Astrocyte (in vitro differentiated cells and primary cell): ENCODE results near the gene GTF3A.

Source experiments
- EZH2 ChIP-seq: IDR thresholded peaks from 2 replicates; pipeline ENCODE4 v1.6.1; 2012; ENCODE audit warnings: mild to moderate bottlenecking, low read length, inconsistent platforms; ENCODE audit not compliant: insufficient read depth
- TF ChIP-seq, protein P1 (sequence below): IDR thresholded peaks from 2 replicates; pipeline ENCODE4 v1.5.1; 2011; ENCODE audit warnings: low read depth, mild to moderate bottlenecking, inconsistent platforms, low read length, moderate library complexity; ENCODE audit not compliant: insufficient read depth

DNA sequence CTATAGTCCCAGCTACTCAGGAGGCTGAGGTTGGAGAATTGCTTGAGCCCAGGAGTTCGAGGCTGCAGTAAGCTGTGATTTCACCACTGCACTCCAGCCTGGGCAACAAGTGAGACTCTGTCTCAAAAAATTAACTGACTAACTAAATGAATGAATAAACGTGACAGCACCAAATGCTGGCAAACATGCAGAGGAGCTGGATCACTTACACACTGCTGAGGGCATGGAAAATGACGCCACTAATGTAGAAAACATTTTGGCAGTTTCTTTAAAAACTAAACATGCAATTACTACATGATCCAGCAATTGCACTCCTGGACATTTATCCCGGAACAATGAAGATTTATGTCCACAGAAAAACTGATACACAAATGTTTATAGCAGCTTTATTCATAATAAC is 31.3 kb upstream of the GTF3A start:
- TF ChIP-seq, protein P1, sequence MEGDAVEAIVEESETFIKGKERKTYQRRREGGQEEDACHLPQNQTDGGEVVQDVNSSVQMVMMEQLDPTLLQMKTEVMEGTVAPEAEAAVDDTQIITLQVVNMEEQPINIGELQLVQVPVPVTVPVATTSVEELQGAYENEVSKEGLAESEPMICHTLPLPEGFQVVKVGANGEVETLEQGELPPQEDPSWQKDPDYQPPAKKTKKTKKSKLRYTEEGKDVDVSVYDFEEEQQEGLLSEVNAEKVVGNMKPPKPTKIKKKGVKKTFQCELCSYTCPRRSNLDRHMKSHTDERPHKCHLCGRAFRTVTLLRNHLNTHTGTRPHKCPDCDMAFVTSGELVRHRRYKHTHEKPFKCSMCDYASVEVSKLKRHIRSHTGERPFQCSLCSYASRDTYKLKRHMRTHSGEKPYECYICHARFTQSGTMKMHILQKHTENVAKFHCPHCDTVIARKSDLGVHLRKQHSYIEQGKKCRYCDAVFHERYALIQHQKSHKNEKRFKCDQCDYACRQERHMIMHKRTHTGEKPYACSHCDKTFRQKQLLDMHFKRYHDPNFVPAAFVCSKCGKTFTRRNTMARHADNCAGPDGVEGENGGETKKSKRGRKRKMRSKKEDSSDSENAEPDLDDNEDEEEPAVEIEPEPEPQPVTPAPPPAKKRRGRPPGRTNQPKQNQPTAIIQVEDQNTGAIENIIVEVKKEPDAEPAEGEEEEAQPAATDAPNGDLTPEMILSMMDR = no peak
- no peak for TF ChIP-seq EZH2
